SH-SY5Y (cell line): ENCODE data around the gene CDCA7.

Source experiments
- GATA2 ChIP-seq: IDR thresholded peaks from 2 replicates; pipeline ENCODE4 v1.6.1; 2011; ENCODE audit warnings: mild to moderate bottlenecking, low read depth, low read length
- GATA3 ChIP-seq: IDR thresholded peaks from 2 replicates; pipeline ENCODE4 v1.6.1; 2011; ENCODE audit warnings: low read depth, mild to moderate bottlenecking, low read length, moderate library complexity

DNA sequence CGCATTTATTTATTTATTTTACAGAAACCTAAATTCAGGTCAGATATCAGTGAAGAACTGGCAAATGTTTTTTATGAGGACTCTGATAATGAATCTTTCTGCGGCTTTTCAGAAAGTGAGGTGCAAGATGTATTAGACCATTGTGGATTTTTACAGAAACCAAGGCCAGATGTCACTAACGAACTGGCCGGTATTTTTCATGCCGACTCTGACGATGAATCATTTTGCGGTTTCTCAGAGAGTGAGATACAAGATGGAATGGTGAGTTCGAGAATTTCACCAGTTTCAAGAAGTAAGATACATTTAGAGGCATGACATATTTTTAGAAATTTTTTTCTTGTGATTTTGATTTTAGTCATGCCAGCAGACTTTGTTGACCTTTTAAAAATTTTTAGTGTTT is 4.6 kb downstream of the CDCA7 start:
- no peak for TF ChIP-seq GATA3
- no peak for TF ChIP-seq GATA2
